HG02763 (cell line): Measurements from ENCODE around the gene PSMB3.
"Not testable (repeated sequence)": the region's sequence is repeated elsewhere in the genome, so short reads cannot be mapped to it uniquely, and the experiment has no call there.

Experiments
- ATAC-seq: cut with Tn5 transposase; IDR thresholded peaks from one replicate; pipeline ENCODE4 v1.9.1; 2021; ENCODE audit warnings: mild to moderate bottlenecking, moderate library complexity; ENCODE audit not compliant: unreplicated experiment

The PSMB3 gene

GRCh38 chr17:38748149-38748891 lies 4.2 kb upstream of the PSMB3 start, which contains the start of gene PCGF2:
Gene PCGF2 (minus strand): TSS chr17:38748336. CDS start chr17:38740402, 7,934 bp downstream.
- ATAC-seq: no peak

DNA sequence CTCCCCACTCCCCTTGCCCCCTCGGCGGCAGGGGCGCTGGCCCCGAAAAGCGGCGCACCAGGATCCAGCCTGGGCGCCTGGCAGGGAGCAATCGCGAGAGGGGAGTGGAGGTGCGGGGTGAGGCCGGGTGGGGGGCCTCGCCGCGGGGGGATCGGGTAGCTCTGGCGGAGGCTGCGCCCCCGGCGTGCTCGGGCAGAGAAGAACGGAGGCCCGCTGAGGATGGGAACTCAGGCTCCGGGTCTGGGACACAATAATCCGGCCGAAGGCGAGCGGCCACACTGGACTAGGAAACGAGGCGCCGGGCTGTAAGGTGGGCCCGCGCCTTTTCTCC lies 3.7 kb upstream of the PSMB3 start:
- ATAC-seq: no peak

- no peak for ATAC-seq
Observed at GRCh38 chr17:38749223-38750043, 3.1 kb upstream of the PSMB3 start.

GRCh38 chr17:38750044-38750311 lies 2.6 kb upstream of the PSMB3 start:
- no peak for ATAC-seq

- ATAC-seq: no peak
Observed at GRCh38 chr17:38750312-38751121, 2.0 kb upstream of the PSMB3 start.

DNA sequence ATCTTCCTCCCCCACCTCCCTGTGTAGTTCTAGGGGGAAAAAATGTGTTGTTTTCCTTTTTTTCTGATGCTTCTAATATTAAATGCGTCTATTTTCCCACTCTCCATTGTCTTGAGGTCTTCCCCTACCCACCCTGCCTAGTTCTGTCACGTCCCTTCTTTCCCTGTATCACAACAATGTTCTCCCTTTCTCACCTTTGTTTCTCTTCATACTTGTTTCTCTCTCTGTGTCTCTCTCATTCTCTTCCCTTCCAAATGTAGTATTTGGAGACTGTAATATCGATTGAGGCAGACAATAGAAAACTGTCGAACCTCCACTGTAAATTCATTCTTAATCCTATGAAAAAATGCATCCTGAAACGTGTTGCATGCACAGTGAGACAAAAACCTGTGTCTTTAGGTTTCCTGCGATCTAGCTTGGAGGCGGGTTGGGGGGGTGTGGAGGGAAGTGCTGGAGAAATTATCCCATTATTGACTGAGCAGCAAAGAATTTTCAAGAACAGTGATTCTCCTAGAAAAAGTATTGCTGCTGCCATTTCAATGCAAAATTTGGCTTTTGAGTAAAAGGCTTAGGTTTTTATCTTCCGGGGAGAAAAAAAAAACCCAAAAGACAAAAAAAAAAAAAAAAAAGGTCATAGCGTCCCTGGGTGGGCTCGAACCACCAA lies 1.3 kb upstream of the PSMB3 start:
- ATAC-seq: no peak

DNA sequence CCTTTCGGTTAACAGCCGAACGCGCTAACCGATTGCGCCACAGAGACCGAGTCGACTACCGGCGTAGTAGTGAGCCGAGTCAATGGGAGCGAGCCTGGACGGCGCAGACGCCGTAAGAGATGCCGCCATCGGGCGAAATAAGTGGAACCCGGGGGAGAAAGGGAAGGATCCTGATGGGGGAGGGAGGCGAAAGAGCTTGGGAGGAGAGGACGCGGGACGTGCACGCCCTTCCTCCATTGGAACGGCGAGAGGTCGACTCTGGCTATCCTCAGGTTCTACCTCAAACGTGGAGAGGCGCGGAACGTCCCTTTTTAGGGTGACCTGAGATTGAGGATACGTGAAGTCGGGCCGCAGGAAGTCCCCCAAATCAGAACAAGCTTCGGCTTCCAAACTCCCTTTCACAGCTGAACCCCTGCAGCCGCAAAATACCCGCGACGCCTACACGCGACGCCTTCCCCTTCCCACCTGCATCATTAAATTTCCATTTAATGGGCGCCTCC lies 683 bp upstream of the PSMB3 start:
- ATAC-seq: no peak

GRCh38 chr17:38753071-38753506 lies 548 bp downstream of the PSMB3 start:
- no peak for ATAC-seq

GRCh38 chr17:38761612-38762011 lies 9.1 kb downstream of the PSMB3 start:
- ATAC-seq: no peak

DNA sequence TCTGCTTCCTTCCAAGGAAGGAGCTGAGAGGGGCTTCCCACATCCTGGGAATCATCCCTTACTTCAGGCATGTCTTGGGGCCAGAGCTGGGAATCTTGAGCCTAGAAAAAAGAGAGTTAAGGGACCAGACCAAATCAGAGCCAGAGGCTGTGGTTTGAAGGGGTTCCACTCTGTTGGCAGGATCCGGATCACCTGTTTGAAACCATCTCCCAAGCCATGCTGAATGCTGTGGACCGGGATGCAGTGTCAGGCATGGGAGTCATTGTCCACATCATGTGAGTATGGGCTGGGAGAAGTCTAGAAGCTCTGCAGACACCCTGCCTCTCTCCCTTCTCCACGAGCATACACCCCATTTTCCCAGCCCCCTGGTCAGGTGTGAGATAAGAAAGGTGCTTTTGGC lies 9.7 kb downstream of the PSMB3 start:
- no peak for ATAC-seq

DNA sequence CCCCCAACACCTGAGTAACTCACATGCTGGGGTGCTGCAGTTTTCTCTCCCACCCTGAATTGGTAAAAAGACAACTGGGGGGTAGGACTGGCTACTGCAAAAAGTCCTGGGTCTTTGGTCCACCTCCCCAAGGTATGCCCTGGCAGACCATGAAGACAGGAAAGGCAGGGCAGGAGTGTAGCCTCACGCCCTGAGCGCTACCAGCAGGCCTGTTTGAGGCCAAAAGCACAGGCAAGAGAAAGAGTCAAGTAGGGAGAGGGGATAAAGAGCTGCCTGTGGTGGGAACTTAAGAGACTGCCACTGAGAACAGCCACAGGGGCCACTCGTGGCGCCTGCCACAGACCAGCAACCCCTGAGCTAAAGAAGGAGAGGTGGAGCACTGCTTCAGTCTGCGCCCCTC lies 13.8 kb downstream of the PSMB3 start:
- no peak for ATAC-seq

DNA sequence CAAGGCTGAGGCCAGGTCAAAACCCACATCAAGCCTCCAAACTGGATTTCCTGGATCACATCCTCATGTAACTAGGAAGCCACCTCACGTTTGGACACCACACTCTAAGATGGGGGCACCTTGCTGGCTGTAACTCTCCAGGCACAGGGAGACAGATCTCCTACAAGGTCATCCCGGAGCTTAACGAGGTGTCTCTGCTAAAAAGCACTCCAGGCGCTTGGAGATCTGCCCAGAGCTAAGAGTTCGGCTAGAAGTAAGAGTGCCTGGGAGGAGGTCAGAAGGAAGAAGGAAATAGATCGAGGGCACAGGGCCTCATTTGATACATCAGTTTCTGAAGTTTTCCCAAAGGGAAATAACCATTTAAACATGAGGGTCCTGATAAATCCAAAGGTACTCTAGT lies 15.9 kb downstream of the PSMB3 start:
- no peak for ATAC-seq

DNA sequence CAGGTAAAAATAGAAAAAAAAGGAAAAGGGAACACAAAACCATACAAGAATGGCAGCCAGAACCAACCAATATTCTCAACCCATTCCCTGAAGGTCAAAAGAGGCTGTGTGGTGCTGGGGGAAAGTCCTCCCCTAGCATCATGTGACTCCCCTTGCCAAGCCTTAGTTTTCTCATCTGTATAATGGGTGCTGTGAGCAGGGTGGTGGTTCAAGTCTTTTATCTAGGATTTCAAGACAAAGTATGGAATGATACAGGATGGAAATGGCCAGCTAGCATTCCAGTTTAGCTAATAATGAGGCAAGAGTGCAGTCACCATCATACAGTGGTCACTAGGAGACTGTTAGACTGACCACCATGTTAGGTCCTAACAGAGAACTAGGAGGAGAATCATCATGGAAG lies 20.7 kb downstream of the PSMB3 start:
- ATAC-seq: no peak

DNA sequence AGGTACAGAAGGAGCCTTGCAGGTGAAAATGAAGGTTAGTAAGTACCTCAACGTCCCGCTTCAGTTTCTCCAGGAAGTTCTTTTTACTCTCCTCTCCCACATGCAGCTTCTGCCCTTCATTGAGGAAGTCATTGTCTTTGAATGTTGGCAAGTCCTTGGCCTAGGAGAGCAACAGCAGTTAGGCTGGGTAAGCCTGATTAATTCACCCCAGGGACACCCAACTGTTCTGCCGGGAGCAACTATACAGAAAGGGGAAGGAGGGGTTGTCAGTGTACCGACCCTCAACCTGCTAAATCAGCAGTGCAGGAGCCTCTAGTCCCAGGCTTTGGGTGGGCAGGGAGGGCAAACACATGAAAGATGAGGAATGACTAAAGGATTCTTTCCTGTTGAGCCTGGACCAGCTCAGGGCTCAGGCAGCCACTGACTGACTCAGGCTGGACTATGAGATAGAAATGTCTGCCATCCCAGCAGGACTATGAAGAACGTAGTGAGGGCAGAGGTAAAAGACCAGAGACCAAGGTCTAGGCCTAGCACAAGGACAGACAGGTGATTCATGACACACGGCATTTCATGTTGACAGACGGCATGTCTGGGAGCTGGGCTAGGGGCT lies 25.2 kb downstream of the PSMB3 start:
- no peak for ATAC-seq

- ATAC-seq: no peak
Observed at GRCh38 chr17:38779965-38780752, 27.6 kb downstream of the PSMB3 start.

DNA sequence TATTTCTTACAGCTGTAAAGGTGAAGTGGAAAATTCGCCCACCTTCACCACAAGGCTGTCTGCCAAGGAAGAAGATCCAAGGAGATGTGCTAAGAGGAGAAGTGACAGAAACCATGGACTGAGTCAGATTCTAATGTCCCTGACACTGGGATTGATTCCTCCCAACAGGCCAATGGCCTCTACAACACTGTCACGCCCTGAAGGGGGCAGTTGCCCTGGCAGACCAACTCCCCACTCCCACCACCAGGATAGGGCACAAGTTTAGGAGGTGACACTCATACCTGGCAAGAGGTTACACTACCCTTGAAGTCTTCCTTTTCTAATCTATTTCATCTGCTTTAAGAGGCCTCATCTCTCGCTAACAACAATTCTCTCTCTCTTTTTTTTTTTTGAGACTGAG lies 30.7 kb downstream of the PSMB3 start:
- ATAC-seq: no peak

- no peak for ATAC-seq
Observed at GRCh38 chr17:38786372-38786771, 33.8 kb downstream of the PSMB3 start.

GRCh38 chr17:38787999-38788398 lies 35.5 kb downstream of the PSMB3 start:
- ATAC-seq: not testable (repeated sequence)

DNA sequence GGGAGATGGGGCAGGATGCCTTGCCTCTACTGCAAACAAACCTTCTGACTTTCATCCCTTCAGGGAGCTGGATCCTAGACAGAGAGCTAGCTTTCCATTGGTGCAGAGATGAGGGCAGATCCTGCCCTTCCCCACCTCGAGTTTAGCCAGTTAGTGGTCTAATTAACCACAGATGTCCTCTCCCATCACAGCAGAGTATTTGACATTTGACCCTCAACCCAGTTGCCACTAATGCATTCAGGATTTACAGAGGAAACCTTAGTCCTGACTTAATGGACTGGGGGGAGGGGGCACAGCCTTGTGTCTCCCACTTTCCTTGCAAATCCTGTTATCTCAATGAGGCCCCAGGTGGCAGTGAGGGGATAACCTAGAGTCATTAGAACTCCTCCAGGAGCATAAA lies 36.6 kb downstream of the PSMB3 start:
- no peak for ATAC-seq
